GM18502 (cell line): ENCODE measurements around the gene CTAG2.
"Not testable (repeated sequence)": the region's sequence is repeated elsewhere in the genome, so short reads cannot be mapped to it uniquely, and the experiment has no call there.

Source experiments
- ATAC-seq: cut with Tn5 transposase; IDR thresholded peaks from one replicate; pipeline ENCODE4 v1.9.1; 2021; ENCODE audit warnings: mild to moderate bottlenecking; ENCODE audit not compliant: unreplicated experiment, poor library complexity

Gene CTAG2

DNA sequence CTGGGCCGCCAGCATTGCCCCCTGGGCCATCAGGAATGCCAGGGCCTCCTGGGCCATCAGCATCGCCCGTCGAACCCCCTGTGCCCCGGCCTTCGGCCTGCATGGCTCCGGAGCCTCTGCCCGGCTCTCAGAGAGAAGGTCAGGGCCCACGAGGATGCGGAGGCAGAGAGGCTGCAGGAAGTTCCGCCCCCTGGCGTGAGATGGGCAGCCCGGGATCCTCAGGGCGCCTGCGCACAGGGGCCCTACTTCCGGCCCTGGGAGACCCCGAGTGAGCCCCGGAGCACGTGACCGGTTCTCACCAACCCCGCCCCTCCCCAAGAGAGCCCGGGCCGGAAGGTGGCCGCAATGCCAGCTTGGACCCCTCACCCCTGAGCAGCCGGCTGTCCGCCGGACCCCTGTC, at the start of gene CTAG2:
TSS of gene CTAG2 (minus strand) at position 167 of the 400 bp plus-strand sequence. CDS start at position 103, 64 bp downstream.
- not testable (repeated sequence) for ATAC-seq

DNA sequence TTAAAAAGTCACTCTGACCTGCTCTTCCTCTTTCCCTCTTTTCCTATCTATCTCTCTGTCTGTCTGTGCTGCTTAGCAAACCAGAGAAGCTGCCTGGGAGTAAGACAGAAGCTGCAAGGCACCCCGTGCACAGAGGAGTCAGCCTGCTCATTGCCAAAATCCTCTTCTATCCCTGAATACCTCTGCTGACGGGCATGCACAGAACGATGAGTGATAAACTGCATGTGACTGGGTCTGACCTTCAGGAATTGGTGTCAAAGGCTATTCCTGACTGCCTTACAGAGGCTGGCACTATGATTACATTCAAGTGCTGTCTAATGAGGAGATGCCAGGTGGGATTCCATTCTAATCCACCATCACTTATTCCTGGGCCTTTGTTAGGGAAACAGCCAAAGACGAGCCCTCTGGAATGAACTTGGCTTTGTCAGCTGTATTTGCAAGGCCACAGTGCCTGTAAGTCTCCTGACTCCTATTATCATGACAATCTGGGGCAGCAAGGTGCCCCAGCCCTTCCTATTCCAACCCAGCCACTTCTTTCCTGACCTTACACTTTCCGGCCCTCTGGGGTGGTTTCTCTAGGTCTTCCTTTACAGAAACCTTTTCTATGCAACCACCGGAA, 45.4 kb upstream of the CTAG2 start:
- ATAC-seq: no peak

DNA sequence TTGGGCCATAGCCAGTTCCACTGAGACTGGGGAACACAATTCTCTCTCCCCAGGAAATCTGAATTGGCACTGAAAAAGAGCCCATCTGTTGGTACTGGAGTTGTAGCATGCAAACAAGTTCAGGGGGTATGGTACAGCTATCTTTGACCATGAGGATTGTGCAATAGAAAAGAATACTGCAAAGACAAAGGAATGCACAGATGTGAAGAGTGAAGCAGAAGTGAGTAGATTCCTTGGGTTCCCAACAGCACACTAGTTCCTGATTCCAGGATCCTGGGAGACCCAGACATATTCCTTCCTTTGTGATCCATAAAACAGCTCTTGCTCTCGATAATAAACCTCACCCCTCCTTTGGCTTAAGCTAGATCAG, 43.3 kb upstream of the CTAG2 start:
- ATAC-seq: no peak

DNA sequence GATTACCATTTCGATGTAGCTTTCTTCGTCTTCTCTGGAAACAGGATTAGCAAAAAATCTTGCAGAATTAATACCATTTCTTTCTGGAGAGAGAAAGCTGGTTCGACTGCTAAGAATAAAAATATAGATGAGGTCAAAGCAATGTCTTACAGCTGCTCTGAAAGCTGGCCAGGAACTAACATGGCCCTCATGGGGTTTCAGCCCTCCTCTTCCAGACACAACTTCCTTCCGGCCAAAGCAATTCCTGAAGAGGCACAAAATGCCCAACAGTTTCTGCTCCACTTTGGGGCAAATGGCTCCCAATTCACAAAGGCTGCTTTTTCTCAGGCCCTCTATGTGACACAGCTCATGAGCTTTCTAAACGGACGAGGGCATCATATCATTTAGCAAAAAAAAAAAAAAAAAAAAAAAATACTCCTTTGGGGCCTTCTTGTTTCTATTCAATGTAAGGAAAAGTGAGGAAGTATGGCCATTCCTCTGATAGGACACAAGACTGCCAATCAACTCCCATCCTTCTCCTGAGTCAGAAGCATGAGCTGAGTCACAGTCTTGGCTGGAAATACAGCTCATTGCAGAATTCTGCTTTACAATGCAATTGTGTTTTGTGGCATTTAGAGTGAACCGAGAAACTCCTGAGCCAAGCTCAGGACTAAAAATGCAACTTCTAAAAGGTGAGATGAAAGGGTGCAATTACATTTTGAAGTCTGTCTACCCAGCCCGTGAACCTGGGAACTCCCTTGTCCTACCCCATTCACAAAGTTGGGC, 42.7 kb upstream of the CTAG2 start:
- ATAC-seq: no peak

DNA sequence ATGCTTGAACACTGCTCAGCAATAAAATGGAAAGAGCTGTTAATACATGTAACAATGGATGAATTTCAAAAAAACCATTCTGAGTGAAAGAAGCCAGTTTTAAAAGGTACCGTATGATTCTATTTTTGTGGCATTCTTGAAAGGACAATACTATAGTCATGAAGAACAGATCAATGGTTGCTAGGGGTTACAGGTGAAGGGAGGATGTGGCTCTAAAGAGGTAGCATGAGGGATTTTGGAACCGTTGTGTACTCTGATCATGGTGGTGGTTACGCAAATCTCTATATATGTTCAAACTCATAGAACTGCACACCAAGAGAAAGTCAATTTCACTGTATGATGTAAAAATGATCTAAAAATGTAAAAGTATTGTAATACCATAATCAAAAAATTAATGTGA, 40.0 kb upstream of the CTAG2 start:
- no peak for ATAC-seq

DNA sequence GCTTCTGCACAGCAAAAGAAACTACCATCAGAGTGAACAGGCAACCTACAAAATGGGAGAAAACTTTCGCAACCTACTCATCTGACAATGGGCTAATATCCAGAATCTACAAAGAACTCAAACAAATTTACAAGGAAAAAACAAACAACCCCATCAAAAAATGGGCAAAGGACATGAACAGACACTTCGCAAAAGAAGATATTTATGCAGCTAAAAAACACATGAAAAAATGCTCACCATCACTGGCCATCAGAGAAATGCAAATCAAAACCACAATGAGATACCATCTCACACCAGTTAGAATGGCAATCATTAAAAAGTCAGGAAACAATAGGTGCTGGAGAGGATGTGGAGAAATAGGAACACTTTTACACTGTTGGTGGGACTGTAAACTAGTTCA, 37.1 kb upstream of the CTAG2 start:
- not testable (repeated sequence) for ATAC-seq

DNA sequence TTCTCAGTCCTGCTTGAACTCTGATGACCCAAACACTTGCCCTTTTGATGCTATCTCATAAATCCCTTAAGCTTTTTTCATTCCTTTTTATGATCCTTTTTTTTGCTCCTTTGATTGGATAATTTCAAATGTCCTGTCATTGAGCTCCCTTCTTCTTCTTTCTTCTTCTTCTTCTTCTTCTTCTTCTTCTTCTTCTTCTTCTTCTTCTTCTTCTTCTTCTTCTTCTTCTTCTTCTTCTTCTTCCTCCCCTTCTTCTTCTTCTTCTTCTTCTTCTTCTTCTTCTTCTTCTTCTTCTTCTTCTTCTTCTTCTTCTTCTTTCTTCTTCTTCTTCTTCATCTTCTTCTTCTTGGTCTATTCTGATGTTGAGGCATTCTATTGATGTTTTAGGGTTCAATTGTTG, 18.7 kb upstream of the CTAG2 start:
- ATAC-seq: not testable (repeated sequence)

DNA sequence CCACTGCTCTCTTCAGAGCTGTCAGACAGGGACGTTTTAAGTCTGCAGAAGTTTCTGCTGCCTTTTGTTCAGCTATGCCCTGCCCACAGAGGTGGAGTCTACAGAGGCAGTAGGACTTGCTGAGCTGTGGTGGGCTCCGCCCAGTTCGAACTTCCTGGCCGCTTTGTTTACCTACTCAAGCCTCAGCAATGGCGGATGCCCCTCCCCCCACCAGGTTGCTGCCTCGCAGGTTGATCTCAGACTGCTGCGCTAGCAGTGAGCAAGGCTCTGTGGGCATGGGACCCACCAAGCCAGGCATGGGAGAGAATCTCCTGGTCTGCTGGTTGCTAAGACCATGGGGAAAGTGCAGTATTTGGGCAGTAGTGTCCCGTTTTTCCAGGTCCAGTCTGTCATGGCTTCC, 17.5 kb upstream of the CTAG2 start:
- ATAC-seq: not testable (repeated sequence)

DNA sequence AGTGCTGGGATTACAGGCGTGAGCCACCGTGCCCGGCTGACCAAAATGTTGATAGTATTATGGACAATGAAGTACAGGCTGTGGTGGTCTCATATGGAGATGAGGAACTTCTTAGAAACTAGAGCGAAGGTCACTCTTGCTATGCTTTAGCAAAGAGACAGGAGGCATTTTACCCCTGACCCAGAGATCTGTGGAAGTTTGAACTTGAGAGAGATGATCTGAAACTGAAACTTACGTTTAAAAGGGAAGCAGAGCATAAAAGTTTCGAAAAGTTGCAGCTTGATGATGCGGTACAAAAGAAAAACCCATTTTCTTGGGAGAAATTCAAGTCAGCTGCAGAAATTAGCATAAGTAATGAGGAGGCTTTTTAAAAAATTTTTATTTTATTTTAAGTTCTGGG, 8.5 kb upstream of the CTAG2 start:
- ATAC-seq: no peak

DNA sequence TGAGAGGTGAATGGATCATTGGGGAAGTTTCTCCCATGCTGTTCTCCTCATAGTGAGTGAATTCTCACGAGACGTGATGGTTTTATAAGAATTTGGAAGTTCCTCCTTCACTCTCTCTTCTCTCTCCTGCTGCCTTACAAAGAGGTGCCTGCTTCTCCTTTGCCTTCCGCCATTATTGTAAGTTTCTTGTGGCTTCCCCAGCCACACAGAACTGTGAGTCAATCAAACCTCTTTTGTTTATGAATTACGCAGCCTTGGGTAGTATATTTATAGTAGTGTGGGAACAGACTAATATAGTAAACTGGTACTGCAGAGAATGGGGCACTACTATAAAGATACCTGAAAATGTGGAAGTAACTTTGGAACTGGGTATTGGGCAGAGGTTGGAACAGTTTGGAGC, 7.8 kb upstream of the CTAG2 start:
- ATAC-seq: no peak

DNA sequence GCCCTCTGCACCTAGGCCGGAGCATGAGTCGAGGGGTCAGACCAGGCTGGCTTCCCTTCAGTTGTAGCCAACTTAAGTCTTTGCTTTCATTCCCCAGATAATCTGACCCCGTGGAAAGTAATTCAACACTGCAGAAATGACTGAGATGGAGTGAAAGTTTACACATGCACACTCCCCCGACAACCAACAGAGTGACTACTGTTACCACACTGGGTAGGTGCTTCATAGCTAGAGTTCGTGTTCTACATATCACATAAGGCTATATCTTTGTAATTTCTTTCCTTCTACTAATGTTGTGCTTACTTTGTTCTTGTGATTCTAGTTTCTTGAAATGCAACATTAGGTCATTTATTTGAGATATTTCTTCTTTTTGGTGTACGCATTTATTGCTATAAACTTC, 7.2 kb upstream of the CTAG2 start:
- no peak for ATAC-seq

DNA sequence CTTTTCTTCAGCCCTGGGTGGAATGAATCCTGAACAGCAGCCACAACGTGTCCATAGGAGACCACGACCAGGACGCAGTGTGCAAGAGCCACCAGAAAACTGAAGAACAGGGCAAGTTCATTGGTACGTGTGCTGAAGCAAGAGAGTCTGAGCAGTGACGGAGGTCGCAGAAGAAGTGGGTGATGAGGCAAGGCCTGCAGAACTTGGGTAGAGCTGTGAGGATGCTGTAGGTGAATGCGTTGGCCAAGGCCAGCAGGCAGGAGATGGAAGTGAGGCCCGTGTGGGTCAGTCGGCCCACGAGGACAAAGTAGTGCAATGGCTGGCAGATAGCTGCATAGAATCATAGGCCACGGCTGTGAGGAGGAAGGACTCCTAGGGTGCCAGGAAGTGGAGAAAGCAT, 5.6 kb upstream of the CTAG2 start:
- ATAC-seq: no peak

DNA sequence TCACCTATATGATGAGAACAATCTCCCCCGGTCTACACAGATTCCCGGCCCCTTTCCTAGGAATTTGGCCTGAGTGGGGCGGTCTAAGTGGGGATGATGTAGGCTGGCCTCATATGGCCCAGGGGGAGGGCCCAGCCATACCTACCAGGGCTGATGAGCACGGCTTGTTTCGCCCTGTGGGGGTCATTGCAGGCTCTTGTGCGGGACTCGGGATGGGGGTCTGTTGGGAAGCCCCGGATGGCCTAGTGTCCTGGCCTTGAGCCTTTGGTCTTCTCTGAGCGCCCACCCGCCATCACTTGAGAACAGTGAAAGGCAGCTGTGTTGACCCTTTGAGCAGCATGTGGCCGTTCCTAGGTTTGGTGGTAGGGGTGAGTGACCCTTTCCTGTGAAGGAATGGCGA, 4.8 kb upstream of the CTAG2 start:
- no peak for ATAC-seq

DNA sequence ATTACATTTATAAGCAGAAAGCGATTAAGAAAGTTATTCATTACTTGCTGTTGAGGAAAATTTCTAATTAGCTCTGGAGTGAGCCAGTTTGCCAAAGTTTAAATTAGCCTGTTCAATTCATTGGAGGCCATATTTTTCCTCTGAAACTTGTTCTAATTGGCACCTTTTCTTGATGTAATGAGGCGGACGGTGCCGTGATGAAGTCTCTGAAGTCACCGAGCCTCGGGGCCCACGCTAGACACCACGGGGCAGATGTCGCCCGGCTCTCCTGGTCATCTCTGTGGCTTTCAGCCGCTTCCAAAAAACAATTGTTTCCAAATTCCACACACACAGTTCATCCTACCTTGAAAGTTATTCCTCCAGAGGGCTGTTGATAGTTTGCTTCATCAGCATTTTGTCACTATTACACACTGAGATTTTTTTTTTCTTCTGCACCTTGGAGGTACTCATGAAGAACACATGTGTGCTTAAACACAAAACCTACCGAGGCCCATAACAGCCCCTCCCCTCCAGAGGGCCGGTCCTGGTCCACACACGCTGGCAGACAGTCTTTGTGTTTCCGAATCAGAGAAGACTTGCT, 3.9 kb upstream of the CTAG2 start:
- no peak for ATAC-seq

DNA sequence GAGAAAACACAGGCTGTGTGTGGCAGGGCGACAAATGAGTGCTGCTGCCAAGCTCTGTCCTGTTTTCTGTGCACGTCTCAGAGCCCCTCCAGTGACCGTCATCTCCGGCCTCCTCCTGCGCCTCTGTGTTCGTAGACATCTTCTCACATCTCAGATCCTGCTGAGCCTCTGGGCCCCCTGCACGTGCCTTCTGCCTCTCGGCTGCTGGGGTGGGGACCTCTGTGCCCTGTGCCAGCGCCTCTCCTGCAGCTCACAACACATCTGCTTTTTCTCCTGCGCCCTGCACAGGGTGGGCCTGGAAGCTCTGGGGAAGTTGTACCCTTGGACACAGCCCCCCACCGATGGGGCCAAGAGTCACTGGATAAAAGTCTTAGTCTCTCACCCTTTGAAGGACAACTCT, 2.4 kb upstream of the CTAG2 start:
- ATAC-seq: no peak

DNA sequence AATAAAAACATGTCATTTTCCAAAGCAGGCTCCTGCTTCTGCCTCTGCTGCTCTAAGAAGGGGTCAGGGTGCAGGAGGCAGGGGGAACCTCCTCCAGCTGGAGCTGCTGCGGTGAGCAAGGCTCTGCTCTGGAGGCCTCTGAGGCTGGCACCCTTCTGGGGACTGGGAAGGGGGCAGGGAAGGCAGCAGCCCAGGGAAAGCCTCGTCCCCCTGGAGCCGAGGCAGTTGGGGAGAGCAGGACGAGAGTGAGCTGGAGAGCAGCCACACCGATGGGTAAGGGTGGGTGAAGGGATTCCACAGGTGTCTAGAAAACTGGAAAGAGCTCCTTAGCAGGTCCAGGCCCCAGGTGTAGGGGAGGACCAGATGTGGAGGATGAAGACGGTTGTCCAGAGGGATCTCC, 2.0 kb upstream of the CTAG2 start:
- ATAC-seq: no peak

DNA sequence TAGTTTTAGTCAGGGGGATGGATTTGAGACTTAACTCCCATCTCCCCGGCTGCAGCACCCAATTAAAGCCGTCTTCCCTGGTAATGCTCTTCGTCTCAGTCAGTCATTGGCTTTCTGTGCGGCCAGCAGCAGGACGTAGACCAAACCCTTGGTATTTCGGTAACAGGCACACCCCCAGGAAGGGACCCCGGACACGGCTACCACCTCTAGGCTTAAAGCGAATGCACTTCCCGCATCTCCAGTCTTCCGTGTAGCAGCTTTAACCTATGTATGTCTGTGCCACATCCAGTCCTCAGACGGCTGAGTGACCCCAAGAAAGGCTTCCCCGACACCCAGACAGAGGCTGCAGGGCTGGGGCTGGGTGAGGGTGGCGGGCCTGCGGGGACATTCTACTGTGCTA, 1.5 kb upstream of the CTAG2 start:
- ATAC-seq: no peak

DNA sequence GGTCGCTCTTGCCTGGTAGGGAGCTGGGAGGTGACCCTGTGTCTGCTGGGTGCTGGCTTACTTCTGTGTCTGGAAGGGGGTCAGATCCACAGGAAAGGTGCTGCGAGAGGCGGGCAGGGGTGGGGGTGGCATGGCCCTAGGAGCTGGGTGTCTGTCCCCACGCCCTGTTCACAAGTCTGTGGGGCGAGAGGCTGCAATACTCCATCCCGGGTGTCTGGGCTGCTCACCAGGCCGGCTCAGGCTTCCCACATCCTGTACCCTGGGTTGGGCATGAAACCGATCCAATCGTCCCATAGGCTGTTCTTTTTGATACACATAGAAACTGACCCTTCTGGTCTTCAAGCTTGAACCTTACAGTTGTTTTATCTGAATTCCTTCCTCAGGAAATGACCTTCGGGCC, 993 bp upstream of the CTAG2 start:
- ATAC-seq: no peak

DNA sequence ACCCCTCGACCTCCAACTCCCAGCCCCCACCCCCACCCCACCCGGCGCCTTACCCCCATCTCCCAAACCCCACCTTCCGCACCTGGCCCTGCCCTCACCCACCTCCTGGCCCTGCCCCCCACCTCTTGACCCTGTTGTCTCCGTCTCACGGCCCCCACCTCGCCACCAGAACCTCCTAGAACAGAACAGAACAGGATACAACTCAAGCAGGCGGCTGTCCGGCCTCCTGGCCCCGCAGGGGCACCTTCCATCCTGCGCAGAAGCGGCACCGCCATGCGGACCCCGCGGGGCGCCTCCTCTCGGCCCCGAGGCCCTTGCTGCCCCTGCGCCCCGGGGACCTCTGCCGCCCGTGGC, 354 bp downstream of the CTAG2 start:
- no peak for ATAC-seq

DNA sequence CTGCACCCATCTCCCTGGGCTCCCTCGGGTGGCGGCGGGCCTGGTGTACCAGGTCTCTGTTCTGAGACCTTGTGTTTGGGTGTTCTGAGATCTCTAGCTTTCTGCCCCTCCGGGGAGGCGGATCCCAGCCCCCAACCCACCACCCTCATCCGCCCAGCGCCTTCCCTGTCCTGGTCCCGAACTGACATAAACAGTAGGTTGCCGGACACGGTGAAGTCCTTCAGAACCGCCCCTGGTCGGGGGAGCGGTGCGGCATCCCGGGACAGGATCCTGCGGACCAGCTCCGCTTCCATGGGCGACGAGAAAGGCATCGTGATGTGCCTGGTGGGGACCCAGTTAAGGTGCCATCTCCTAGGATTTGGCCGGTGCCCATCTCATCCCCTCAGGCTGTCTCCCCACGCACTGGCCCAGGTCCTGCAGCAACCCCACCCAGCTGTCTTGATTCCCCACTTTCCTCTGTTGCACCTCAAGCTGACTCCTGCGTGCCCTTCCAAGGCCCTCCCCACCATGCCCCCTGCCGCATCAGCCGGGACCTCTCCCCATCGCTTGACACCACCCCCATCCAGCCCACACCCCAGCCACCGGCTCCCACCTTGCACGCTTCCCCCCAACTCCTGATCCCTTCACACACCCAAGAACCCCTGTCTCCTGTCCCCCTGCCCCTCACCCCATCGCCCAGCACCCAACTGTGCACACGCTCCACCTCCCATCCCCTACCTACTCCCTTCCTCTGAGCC, 900 bp downstream of the CTAG2 start:
- ATAC-seq: no peak

DNA sequence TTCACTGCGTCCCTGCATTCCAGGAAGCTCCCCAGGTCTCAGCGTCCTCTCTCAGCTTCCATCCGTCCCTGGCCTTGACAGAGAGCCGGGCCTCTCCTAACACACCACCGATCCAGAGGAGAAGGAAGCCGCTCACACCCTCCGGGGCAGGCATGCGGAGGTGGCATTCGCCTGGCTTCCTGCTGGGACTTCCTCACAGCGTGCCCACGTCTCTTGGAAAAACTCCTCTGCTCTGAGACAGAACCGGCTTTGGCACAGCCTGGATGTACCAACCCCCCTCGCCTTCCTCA, 3.2 kb downstream of the CTAG2 start:
- no peak for ATAC-seq
